VCaP (cell line): Measurements from ENCODE around the gene KCND3.

Source experiments
- H3K27ac ChIP-seq: fragments of 450-650 bp; 2 replicates; pipeline ENCODE4 v1.5.1; 2017
- TF ChIP-seq, protein P1 (sequence below): fragments of 450-650 bp; conservative IDR thresholded peaks from 2 replicates; pipeline ENCODE4 v1.5.1; 2017; ENCODE audit warnings: mild to moderate bottlenecking, moderate library complexity

The KCND3 gene

DNA sequence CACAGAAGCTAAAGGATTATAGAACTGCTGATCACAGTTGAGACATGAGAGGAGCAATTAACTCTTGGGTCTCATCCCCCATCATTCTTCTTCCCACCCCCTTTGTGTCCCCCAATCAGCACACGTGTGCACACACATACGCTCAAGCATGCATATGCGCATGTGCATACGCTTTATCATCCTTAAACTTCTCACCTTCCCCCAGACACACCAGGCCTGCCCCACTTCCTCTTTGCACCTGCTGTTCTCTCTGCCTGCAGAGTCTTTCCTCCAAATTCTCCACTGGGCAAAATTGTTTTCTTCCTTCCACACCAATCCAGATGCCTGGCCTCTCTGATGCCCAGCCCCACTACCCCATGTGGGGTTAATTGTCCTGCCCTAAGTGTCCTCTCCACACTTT is 13.0 kb upstream of the KCND3 start:
- TF ChIP-seq, protein P1, sequence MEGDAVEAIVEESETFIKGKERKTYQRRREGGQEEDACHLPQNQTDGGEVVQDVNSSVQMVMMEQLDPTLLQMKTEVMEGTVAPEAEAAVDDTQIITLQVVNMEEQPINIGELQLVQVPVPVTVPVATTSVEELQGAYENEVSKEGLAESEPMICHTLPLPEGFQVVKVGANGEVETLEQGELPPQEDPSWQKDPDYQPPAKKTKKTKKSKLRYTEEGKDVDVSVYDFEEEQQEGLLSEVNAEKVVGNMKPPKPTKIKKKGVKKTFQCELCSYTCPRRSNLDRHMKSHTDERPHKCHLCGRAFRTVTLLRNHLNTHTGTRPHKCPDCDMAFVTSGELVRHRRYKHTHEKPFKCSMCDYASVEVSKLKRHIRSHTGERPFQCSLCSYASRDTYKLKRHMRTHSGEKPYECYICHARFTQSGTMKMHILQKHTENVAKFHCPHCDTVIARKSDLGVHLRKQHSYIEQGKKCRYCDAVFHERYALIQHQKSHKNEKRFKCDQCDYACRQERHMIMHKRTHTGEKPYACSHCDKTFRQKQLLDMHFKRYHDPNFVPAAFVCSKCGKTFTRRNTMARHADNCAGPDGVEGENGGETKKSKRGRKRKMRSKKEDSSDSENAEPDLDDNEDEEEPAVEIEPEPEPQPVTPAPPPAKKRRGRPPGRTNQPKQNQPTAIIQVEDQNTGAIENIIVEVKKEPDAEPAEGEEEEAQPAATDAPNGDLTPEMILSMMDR, result no peak
- H3K27ac ChIP-seq, result no peak overlapping the region

DNA sequence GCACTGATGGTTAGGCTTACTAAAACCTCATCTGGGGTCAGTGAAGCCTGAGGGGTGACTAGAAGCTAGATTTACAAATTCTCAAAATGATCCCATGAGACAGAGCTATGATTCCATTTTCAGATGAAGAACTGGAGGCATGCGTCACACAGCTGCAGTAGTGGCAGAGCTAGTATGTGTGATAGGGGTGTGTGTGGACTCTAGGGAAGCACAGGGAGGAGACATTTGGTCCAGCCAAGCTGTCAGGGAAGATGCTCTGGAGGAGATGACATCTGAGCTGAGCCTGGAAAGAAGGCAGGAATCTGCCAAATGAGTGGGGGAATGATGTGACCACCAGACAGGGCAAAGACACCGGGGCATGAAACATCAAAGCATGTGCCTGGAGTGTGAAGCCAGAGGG is 12.0 kb upstream of the KCND3 start:
- TF ChIP-seq, protein P1, result no peak
- H3K27ac ChIP-seq, result no peak overlapping the region

DNA sequence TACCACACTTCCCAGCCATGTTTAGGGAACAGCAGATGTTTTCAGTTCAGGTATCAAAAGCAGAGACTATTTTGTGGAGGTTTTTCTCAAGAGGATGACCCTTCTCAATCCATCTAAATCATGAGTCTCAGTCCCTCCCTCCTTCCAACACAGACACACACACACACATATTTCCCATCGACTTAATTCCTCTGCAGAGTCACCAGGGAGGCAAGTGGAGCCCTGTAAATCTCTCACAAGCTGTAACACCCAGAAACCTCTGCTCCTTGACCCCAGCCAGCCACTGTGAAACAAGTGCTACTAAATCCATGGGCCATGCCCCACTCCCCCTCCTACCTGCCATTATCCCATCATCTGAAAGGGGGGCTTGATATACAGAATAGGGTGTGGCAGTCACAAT is 10.6 kb upstream of the KCND3 start:
- TF ChIP-seq, protein P1, result no peak
- H3K27ac ChIP-seq, result no peak overlapping the region

DNA sequence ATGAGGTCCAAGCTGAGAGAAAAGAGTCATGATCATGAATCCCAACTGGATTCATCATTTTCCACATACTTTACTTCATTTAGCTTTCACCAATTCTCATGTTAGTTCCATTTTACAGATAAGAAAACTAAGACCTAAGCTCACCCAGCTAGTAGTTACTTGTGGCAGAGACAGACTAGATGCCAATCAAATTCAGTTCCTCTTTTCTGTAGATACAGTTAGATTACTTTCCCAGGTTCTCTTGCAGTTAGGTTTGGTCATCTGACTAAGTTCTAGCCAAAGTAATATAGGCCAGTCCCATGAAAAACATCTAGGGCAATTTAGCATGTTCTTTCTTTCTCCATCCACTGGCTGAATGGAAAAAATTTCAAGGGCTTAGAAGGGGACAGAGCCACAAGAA is 8.9 kb upstream of the KCND3 start:
- H3K27ac ChIP-seq, result no peak overlapping the region
- TF ChIP-seq, protein P1, result no peak

DNA sequence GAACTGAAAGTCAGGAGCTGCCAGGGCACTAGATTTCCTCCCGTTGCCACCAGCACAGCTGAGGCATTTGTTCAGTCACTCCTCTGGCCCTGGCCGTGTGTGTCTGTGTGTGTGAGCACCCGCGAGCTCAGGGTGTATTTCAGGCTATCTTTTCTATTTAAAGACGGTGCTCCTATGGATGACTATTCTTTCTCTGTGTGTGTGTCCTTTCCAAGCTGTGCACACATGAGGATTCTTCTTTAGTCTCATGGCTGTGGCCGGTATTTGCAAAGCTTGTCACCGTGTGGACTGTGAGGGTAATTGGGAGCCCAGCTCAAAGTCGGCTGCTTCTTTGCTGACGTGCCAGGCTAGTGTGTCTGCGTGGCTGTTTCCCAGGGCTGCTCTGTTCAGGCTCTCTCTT is 3.0 kb upstream of the KCND3 start:
- TF ChIP-seq, protein P1, result no peak
- no peak overlapping the region for H3K27ac ChIP-seq

DNA sequence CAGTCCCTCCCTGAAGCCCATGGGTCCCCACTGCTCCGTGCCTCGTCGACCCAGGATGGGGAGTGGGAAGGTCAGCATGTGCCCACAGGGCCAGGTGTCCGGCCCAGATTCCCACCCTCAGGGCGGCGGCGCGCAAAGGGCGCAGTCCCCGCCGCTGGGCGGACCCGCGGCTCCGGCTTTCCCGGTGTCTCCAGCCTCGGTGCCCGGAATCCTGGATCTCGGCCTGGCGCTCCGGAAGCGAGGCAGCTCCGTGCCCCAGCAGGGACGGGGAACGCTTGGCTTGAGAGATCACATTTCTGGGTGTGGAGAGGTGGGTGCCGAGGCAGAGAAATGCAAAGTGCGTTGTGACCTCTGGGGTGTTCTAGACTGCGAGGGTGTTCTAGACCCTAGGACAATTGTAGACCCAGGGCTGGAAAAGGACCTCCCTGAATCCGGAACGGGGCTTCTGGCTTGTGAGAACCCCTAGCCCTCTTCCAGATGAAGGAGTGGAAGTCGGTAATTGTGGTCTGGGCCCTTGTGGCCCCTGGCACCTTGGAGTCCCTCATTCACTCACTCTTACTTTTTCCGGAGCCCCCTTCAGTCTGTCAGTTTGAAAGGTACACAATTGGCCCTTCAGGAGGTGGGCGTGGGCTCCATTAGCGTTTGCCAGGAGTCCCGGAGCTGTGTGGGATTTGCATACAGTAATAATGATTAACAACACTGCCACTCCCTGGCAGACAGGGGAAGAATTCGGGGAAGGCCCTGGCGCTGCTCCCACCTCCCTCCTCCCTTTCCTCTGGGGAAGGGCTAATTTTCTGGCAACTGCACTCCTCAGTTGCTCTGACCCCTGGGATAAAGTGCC is 1.6 kb upstream of the KCND3 start:
- peak overlapping the region; percentile 72 for H3K27ac ChIP-seq
- TF ChIP-seq, protein P1, result peak; percentile 75

DNA sequence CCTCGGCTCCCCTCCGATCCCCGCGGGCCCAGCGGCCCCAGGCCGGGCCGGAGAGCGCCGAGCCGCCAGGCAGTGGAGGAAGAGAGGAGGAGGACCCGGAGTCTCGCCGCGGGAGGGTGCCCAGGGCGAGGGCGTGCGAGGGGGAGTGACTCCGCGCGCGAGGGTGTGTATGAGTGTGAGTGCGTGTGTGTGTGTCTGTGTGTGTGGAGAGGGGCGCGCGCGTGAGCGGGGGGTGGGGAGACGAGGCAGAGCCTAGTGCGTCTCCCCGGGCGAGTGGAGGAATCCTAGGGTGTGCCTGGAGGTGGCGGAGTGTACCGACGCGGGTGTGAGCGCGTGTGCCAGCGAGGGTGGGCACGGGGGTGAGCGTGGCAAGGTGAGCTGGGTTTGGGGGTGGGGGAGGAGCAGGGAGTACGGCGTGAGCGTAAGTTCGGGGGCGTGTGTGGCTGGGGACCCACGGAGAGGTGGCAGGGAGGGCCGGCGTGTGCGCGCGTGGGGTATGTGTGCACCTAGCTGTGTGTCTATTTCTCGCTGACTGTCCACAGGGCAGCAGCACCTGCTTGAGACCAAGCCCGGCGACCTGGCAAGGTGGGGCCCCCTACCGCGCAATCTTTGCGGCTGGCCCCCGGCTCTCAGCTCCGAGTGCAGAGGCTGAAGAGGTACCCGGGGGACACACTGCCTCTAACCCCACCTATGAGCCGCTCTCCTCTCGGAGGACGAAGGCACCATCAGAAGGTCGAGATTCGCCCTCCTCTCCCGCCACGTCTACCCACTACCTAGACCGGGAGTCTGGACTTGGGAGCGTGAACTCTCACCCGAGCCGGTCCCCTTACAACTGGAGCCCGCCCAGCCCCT is 784 bp upstream of the KCND3 start:
- H3K27ac ChIP-seq, result peak overlapping the region; percentile 72
- TF ChIP-seq, protein P1, result 0 out of 2 replicates have a peak, but pooled peaks have one; percentile 11
